COLO668 (cell line): ENCODE measurements around the gene RND3.

Source experiments
- DNase-seq: peaks from one replicate; lab custom pipeline; 2025; ENCODE audit not compliant: unreplicated experiment; lab: John Stamatoyannopoulos, UW

Gene RND3

DNA sequence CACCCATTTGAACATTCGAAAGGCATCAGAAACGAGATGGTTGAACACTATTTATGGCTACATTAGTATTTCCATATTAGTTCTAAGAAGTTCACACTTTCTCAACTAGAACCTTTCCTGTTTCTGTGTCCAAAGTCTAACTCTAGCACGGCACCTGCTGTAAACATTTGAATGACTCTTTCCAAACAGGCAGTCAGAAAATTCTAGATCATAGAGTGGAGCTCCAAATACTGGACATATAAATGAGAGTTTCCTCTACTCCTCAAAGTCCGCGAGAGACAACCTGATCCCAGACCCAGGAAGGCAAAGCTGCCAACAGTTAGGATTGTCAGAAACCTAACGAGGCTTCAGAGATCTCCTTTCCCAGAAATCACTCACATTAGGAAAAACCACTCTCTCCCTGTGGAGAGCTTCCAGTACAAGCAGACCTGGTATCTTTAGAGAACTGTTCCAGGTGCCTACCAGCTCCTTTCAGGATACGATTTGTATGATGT, 10.6 kb downstream of the RND3 start:
- no peak for DNase-seq

DNA sequence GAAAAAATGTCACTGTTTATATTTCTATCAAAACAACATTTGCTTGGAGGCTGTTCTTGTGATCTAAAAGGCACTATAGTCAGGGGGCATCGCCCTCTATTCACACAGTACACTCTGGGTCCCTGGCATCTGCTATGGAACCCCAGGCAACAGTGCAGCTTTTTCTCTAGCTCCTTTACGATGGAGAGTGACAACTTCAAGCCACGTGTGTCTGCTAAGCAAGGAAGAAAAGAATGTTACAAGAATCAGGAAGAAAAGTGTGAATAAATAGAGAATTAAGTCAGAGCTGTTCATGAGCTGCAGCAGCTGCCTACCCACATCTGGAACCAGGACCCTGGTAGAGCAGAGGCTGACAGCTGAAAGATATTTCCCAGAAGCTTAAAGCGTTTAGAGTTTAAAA, 11.2 kb downstream of the RND3 start:
- no peak for DNase-seq

DNA sequence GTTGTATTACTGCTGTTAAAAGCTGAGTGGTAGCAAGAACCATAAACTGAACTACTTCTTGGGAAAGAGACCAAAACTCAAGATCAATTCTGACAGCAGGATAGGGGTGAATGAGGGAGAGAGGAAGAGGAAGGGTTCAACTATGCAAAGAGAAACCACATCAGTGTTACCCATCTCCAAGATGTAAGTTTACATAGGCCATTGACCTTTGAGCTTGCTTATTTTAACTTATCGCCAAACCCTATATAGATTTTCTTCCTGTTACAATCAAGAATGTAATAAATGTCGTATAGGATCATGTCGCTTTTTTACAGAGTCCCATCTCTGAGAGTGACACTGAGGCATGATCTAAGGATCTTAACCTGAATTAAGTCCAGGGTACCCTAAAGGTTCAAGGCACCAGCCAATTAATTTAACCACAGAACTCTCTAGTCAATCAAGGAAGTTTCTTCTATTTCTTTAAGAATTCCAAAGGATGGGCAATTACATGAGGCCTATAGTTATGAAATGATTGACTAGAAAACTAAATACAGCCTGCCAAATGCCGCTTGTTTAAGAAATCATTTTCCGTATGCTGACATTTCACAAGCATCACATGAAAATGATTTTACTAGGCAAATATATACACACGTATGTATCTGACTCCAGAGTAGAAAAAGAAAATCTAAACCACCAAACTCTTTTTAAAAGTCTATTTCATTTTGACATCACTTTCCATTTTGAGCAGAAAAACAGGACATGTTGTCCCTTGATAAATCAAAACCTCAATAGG, 11.8 kb downstream of the RND3 start:
- DNase-seq: no peak

DNA sequence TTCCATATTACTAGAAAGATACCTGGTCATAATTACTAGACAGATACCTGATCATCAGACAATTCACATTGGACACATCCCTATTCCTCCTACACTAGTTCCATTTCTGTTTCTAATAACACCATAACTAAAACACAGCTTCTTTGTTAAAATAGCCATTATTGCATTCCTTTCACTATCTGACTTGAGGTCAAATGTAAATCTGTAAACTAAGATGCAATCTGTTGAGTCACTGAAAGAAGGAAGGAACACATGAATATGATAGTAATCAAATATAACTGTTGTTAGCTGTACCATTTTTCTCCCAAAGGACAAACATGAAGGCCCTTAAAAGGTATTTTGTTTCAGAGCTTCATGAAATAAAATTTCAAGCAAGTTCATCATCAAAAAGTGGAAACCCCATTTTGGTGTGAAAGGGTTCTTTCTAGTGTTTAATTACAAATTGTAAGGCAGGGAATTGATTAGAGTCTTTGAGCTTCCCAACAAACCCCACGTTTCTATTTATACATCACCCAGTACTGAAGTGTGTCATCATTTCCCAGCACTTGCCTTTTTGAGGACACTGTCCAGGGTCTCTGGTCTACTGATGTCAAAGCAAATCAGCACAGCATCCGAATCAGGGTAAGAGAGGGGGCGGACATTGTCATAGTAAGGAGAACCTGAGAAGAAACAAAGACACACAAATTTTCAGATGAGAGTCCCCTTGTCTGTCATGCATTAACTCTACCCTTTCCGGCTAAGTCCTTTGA, 13.0 kb downstream of the RND3 start:
- no peak for DNase-seq

DNA sequence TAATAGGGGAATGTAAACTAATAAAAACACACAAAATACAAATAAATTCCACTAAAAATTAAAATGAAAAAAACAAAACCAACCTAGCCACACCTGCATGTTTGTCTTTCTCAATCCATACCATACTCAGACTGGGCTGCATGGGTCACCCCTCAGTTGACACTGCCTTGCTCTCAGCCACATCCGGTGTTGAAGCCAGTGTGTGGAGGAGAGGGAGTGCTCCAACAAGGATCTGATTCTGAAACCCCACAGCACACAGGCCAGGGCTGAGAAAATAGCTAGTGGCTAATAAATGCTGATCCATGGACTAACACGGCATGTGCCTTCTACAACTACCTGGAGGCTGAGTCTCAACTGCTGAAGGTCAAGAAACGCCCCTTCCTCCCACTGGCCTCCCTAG, 13.7 kb downstream of the RND3 start:
- no peak for DNase-seq

GRCh38 chr2:150472511-150472899, 15.0 kb downstream of the RND3 start:
- no peak for DNase-seq

- no peak for DNase-seq
Observed at GRCh38 chr2:150471813-150472510, 15.5 kb downstream of the RND3 start.

- DNase-seq: no peak
Observed at GRCh38 chr2:150470435-150470834, 17.0 kb downstream of the RND3 start.

DNA sequence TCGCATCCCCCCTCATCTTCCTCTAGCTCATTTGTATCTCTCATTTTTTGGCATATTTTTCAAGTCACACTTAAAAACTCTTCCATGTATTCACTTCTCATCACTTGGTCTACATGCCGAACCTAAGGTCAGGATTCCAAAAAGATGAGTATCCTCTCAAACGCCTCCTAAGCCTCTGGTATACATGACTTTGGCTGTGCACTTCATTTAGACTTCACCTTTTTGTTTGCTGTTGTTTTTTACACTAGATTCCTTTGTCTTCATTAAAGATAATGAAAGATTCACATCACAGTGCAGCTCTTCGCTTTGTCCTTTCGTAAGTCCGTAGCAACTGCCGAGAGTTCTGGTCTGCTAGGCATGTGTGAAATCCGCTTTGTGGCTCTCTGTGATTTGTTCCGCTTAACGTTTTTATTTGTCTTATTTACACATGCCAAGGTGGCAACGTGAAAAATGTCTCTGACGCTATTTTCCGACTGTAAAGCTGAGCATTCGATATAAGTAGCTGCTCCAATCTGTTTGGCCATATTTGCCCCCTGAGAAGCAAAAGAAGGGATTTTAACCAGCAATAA, 17.7 kb downstream of the RND3 start:
- DNase-seq: no peak

- no peak for DNase-seq
Observed at GRCh38 chr2:150468350-150468960, 19.0 kb downstream of the RND3 start.

DNA sequence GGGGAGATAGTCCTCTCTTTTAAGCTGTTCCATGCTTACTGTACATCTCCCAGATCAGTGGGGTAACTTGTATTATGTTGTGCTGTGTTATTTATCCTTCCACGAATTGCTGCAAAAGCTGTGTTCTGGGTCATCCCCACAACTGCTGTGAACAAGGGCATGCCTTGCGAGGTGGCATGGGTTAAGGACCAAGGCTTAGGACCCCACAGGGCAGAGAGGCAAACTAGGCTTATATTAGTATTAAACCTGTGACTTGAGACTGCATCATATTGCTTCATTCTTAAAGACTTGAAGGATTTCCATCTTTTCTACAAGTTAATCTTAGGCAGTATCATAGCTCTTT, 19.9 kb downstream of the RND3 start:
- DNase-seq: no peak

DNA sequence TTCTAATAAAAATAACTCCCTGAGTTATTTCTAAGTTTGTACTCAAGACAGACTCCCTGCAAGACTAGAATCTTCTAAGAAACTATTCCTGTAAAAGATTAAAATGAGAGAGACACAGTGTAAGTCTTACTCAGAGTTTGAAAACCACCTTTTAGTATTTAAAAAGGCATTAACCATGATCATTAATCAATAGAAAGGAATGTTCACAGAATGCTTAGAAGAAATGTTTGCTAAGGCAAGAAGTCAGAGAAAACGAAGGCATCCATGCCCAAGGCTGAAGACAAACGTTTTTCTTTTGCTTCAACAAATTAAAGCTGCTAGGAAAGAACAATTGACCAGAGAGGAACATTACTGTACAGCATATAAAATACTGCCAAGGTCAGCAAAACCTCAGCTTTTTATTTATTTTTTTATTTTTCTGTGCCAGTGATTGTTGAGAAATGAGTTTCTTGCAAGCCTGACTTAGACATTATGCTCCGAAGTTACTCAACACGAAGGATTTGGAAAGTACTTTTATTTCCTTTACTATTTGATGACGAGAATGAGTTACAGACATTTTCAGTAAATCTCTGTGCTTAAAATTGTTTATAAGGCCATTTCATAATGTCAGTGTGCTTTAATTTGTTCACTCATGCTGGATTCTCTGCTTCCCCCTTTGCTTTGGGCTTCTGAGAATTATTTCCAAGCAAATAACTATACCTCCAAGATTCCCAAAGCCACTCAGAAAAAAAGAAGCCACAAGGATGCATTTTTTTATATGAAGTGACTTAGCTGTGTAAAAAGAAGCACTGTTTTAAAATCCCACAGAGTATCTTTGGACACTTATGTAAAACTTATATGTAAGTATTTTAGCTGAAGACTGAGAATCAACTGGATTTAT, 20.5 kb downstream of the RND3 start:
- no peak for DNase-seq

GRCh38 chr2:150465703-150466569, 21.5 kb downstream of the RND3 start:
- no peak for DNase-seq

GRCh38 chr2:150464986-150465385, 22.5 kb downstream of the RND3 start:
- no peak for DNase-seq

- no peak for DNase-seq
Observed at GRCh38 chr2:150464270-150464669, 23.2 kb downstream of the RND3 start.

GRCh38 chr2:150462770-150463169, 24.7 kb downstream of the RND3 start:
- no peak for DNase-seq

DNA sequence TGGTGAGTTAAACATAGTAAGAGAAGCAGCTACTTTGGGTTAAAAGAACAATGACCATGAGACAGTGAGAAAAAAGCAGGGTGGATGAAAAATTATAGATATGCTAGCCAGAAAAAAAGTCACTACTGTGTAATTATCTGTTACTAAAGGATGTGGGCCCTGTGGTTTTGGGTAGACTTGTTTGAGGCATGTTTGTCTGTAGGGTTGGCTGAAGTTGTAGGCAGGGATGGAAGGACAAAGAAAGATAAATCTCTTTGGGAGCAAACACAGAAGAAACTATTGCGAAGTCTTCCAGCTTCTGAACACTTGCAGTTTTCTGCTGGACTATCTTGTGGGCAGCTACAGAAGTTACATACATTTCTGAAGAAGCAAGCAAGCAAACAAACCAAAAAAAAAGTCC, 28.2 kb downstream of the RND3 start:
- no peak for DNase-seq

GRCh38 chr2:150450765-150451164, 36.7 kb downstream of the RND3 start:
- no peak for DNase-seq

DNA sequence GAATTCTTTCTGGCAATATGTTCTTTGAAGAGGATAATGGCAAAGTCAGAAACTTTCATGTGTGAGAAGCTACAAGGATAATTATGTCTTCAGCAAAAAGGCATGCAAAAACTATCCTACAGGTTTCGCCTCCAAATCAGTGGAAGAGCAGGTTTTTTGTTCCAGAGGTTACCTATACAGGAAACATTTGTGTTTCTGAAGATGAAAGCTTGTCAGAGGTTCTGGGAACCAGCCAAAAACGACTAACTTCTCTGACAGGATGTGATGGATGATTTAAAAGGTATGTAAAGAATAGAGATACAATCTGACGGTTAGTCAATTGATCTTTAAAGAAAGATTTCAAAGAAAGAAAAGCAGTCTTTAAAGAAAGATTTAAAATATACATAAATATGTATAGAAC, 37.6 kb downstream of the RND3 start:
- no peak for DNase-seq
